Esophagus muscularis mucosa (tissue), 2 donors: ENCODE data around the gene SUGP1.
"Not testable (repeated sequence)": the region's sequence is repeated elsewhere in the genome, so short reads cannot be mapped to it uniquely, and the experiment has no call there.

ENCODE experiments used
- POLR2A ChIP-seq: fragments of 450-650 bp; IDR thresholded peaks from one replicate; pipeline ENCODE4 v1.6.1; 2017; ENCODE audit warnings: antibody characterized with exemption, moderate library complexity, mild to moderate bottlenecking, low read depth
- POLR2AphosphoS5 ChIP-seq, 2 donors: sonication (generic); formaldehyde crosslinking; IDR thresholded peaks; one replicate each; pipeline ENCODE4 v1.6.1; 2017; ENCODE audit warnings: antibody characterized with exemption in 2 of 2

DNA sequence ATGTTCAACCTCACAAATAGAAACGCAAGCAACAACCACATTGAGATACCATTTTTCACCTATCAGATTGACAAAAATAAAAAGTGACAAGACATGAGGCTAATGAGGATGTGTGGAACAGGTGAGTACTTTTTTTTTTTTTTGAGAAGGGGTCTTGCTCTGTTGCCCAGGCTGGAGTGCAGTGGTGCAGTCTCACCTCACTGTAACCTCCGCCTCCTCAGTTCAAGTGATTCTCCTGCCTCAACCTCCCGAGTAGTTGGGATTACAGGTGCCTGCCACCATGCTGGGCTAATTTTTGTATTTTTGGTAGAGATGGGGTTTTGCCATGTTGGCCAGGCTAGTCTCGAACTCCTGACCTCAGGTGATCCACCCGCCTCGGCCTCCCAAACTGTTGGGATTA lies 66.9 kb downstream of the SUGP1 start:
- TF ChIP-seq POLR2A; POLR2AphosphoS5 (IDR thresholded peaks at IDR 0.05): not testable (repeated sequence)
